SH-SY5Y (cell line): ENCODE data around the gene YBX1.

Source experiments
- GATA2 ChIP-seq: IDR thresholded peaks from 2 replicates; pipeline ENCODE4 v1.6.1; 2011; ENCODE audit warnings: mild to moderate bottlenecking, low read depth, low read length
- GATA3 ChIP-seq: IDR thresholded peaks from 2 replicates; pipeline ENCODE4 v1.6.1; 2011; ENCODE audit warnings: low read depth, mild to moderate bottlenecking, low read length, moderate library complexity

Gene YBX1

DNA sequence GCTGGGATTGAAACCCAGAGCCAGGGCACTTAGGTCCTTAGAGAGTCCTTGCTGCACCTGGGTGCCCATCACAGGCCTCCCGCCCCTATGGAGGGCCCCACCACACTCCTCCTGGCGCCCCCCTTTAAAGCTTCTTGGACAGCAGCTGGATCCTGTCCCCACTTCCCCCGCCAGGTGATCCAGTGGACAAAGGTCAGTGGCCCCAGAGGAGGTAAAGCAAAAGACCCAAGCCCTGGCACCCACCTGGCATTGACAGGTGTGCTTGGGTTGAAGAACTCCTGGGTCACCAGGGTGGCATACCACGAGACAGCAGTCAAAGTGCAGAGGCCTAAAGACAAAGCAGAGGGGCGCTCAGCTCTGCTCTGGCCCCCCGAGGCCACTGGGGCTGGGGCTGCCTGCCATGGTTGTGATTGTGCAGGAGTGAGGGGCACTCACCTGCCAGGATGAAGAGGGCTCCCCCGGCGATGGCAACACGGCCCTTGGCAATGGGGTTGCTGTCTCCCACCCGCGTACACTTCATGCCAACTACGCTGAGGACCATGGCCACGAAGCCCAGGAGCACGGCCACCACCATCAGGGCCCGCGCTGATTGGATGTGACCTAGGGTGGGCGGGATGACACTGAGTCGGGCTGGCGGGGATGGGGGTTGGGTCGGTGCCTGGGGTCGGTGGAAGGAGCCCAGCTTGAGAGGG lies 55.9 kb downstream of the YBX1 start:
- no peak for TF ChIP-seq GATA3
- TF ChIP-seq GATA2, result no peak

DNA sequence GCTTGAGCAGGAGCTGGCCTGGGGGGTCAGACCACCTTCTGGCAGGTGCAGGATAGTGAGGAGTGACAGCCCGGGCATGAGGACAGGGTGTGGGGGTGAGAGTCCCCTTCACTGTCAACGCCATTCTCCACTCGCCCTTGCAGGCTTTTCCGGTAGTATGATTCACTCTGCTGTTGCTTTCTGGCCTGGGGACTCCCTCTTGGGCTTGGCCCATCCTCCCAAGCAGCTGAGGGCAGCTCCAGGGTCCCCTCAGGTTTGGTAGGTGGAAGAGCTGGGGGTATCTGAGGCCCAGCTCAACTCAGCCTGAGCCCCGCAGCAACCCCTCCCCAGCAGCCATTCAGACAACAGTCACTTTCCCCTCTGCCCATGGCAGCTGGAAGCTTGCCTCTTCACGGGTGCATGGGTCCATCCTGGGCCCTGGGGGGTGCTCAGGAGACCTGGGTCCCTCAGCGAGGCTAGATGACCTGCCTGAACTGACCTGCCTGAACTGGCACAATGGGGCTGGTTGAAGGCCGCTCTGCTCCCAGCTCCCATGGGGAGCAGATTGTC lies 56.5 kb downstream of the YBX1 start:
- TF ChIP-seq GATA3 (no peak), GATA2 (no peak)

- TF ChIP-seq GATA3, result no peak
- TF ChIP-seq GATA2, result no peak
Observed at GRCh38 chr1:42739753-42740700, 57.8 kb downstream of the YBX1 start, which contains the start of gene CLDN19. Gene CLDN19 (minus strand): TSS chr1:42740236. CDS start chr1:42740063, 173 bp downstream.

DNA sequence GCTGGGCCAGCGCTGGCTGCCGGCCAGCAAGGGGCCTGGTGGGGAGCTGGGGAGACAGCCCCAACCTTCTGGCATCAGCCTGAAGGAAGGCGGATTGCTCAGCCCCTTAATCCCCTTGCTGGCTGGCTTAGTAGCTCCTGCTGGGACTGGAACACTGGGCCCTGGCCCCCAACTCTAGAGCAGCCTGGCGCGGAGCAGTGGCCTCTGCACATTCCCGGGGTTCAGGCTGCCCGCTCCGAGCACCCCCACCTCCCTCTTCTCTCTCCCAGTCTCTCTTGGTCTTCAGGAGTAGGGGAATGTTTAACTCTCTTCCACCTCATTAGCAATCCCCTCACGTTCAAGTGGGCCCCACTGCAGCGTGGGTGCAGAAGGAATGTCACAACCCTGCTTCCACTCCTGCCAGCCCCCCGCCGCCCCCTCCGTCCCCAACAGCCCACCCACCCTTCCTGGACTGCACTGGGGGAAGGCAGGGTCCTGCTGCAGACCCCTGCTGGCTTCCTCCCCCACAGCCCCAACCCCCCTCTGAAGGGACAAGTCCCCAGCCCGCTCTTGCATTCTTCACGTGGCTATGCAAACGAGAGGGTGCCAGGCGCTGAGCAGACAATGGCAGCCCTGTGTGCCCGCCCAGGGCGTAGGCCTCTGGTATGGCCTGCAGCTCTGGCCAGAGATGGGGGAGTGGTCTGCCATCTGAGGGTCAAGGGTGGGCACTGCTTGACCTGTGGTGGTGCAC lies 58.8 kb downstream of the YBX1 start:
- TF ChIP-seq GATA2, result no peak
- TF ChIP-seq GATA3, result no peak

DNA sequence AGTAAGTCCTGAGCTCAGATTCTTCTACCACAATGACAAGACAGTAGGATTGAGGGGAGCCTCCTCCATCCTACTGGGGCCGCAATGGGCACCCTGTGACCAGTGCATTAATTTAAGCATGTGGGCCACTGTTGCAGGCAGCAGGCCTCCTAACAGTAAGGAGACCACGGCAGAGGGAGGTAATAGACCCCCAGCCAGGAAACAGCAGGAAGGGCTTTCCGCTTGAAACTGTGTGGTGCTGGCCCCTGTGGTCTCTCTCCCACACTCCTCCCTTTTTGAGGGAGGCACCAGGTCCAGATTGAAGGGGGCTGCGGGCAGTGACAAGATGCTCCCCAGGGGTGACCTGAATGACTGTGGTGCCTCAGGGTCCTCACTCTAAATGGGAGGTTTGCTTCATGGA lies 59.5 kb downstream of the YBX1 start:
- TF ChIP-seq GATA2 (no peak), GATA3 (no peak)

- TF ChIP-seq GATA2 (no peak), GATA3 (no peak)
Observed at GRCh38 chr1:42742141-42742540, 59.9 kb downstream of the YBX1 start.

- TF ChIP-seq GATA2, result no peak
- no peak for TF ChIP-seq GATA3
Observed at GRCh38 chr1:42742617-42743316, 60.5 kb downstream of the YBX1 start.

DNA sequence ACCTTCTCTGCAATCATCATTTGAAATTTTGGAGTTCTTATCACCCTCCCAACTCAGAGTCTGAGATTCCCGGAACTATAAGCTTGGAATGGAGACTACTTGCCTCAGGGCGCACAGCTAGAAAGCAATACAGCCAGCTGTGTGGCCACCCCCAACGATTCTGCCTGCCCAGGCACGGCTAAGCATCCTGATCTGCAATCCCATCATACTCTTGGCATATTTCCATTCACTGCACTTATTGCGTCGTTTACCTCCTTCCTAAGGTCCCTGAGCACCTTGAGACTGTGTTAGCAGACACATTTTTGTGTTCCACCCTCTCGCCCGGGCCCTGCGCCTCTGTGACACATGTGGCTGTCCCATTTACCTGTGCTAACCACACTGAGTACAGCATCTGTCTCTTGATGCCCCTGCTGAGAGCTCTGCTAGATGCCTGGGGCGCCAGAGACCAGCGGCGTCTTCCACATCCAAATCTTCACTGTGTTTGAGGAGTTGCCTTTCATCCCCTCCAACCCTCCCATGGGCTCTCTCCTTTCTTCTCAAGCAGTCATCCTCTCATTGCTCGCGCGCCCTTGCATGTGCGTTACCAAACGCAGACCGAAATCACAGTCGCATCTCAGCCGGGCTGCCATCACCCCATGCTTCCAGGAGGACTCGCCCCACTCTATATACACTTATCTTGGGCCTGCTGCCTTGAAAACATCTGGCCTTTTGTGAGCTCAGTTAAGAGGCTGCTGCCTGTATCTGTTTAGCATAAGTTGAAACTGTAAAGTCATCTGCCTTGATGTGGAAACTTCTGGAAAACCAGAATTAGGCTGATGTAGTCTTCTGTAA lies 61.3 kb downstream of the YBX1 start:
- TF ChIP-seq GATA3 (no peak), GATA2 (peak; percentile 24; the same call in 1 of the 2 replicates)

GRCh38 chr1:42744148-42744413 lies 61.9 kb downstream of the YBX1 start:
- no peak for TF ChIP-seq GATA3
- no peak for TF ChIP-seq GATA2

DNA sequence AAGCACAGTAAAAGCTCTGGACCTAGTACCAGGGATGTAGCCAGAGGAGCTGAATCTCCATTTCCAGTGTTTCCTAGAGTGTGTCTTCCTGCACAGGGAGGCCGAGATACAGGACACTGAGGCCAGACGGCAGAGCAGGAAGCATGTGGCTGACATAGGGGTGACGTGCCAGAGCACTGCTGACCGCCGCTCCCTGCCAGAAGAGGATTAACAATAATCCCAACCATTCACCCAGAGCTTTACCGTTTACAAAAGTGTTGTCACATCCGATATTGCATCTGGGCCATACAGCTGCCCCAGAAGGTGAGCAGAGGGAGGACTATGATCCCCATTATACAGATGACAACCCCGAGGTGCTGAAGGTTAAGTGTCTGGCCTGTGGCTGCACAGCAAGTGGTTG lies 63.6 kb downstream of the YBX1 start:
- TF ChIP-seq GATA2 (no peak), GATA3 (no peak)

DNA sequence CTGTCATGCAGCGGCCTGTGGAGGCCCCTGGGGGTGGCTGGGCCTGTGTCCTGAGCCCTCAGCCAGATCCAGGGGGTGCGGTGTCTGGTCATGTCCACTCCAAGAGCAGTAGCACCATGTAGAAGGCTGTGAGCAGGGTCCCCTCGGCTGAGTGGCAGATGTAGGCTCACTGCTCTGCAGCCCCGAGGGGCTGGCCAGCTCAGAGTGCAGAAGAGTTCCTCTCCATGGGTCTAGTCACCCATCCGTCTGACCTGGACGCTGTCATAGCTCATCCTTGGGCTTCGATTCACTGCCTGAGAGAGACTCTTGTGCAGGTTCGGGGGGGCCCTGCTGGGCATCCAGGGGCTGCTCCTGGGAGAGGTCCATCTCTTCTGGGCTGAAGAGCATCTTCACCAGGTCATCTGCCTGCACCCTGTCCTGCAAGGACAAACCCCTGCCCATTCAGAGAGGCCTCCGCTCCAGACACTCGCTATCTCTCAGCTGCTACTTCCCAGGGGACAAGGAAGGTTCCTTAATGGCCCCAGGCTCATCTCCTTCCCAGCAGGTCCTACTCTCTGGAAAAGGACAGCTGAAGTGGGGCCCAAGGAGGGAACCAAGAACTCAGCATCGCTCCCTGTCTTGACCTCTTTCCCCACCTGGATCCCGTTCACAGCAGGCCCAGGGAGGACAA lies 64.4 kb downstream of the YBX1 start:
- TF ChIP-seq GATA3 (no peak), GATA2 (no peak)

- no peak for TF ChIP-seq GATA3
- no peak for TF ChIP-seq GATA2
Observed at GRCh38 chr1:42747125-42747524, 64.9 kb downstream of the YBX1 start.
